Peyer's patch (tissue), 4 donors: Measurements from ENCODE around the gene MT1F. TPM values are rescaled to one million over a fixed set of nuclear protein-coding genes. Genes with fewer than 3 reads are reported as not detected.
"Not testable (repeated sequence)": the region's sequence is repeated elsewhere in the genome, so short reads cannot be mapped to it uniquely, and the experiment has no call there.

Source experiments
- DNase-seq, 3 donors: peaks; one replicate each; pipeline ENCODE4 v3.0.0-alpha.2; 2017 to 2019
- H3K27ac ChIP-seq, 4 donors: fragments of 200-600 bp; sonication (generic); one replicate each; pipeline ENCODE4 v1.5.1; 2016 to 2019
- H3K27me3 ChIP-seq, 2 donors: fragments of 200-600 bp; sonication (generic); one replicate each; pipeline ENCODE4 v1.5.1; 2019
- H3K36me3 ChIP-seq, 3 donors: fragments of 200-600 bp; sonication (generic); one replicate each; pipeline ENCODE4 v1.5.1; 2016 to 2019
- H3K4me1 ChIP-seq, 4 donors: fragments of 200-600 bp; sonication (generic); one replicate each; pipeline ENCODE4 v1.5.1; 2016 to 2019
- H3K4me3 ChIP-seq, 4 donors: fragments of 200-600 bp; sonication (generic); 1 replicate in 3 of 4; 2 replicates in 1 of 4; pipeline ENCODE4 v1.5.1; 2016 to 2019; ENCODE audit warnings: mild to moderate bottlenecking in 1 of 4
- H3K9me3 ChIP-seq, 4 donors: fragments of 200-600 bp; sonication (generic); one replicate each; pipeline ENCODE4 v1.5.1; 2016 to 2019; ENCODE audit warnings: mild to moderate bottlenecking in 1 of 4
- CTCF ChIP-seq, 6 experiments: fragments of 450-650 bp in 4 of 6; fragments of 200-600 bp in 2 of 6; sonication (generic) in 1 of 6; IDR thresholded peaks; one replicate each; pipeline ENCODE4 v1.5.1; 2017 to 2019; ENCODE audit warnings: antibody characterized with exemption in 6 of 6, mild to moderate bottlenecking in 3 of 6, moderate library complexity in 1 of 6
- POLR2A ChIP-seq, 2 donors: fragments of 450-650 bp; IDR thresholded peaks; one replicate each; pipeline ENCODE4 v1.5.1; 2017; ENCODE audit warnings: antibody characterized with exemption in 2 of 2, mild to moderate bottlenecking in 2 of 2, moderate library complexity in 2 of 2
- total RNA-seq, 4 donors: library from RNA; depleted of rRNA; stranded (reverse); fragments of >200 nt; gene quantifications; one replicate each; pipeline ENCODE4 v1.1.0, GENCODE V29; 2016

The MT1F gene
- total RNA-seq, 4 donors from 2014 or later: 8.0 to 310 (median 44.1) TPM

- H3K27me3 ChIP-seq: no peaks in the 10 kb centered on the region
- H3K9me3 ChIP-seq: no peaks in the 10 kb centered on the region
- TF ChIP-seq CTCF (IDR thresholded peaks at IDR 0.05) (no peak), POLR2A (IDR thresholded peaks at IDR 0.05) (no peak)
- H3K27ac ChIP-seq: peak overlapping the region in 1 of 4 donors; percentile 46
- H3K36me3 ChIP-seq: peaks cover 0 to 6% (median 0%) of the 10 kb centered on the region in 3 donors
- peak in 1 of 3 donors; percentile 25 for DNase-seq
- peaks cover 0 to 18% (median 2%) of the 10 kb centered on the region in 4 donors for H3K4me1 ChIP-seq
- peak overlapping the region; percentile 5 to 44 (median 34) for H3K4me3 ChIP-seq
Measured at GRCh38 chr16:56662357-56663354, 4.9 kb downstream of the MT1F start.

- Histone ChIP-seq H3K9me3 (no peaks in the 10 kb centered on the region), H3K36me3 (peaks cover 0 to 6% (median 0%) of the 10 kb centered on the region in 3 donors), H3K27me3 (no peaks in the 10 kb centered on the region), H3K4me3 (no peak overlapping the region), H3K4me1 (peaks cover 0 to 25% (median 0%) of the 10 kb centered on the region in 4 donors), H3K27ac (no peak overlapping the region)
- DNase-seq: no peak
- TF ChIP-seq CTCF (IDR thresholded peaks at IDR 0.05) (no peak), POLR2A (IDR thresholded peaks at IDR 0.05) (no peak)
Measured at GRCh38 chr16:56664506-56664905, 6.7 kb downstream of the MT1F start.

- DNase-seq, H3K27me3 ChIP-seq, H3K27ac ChIP-seq, H3K9me3 ChIP-seq, H3K36me3 ChIP-seq: not testable (repeated sequence)
- H3K4me1 ChIP-seq: peaks cover 0 to 31% (median 0%) of the 10 kb centered on the region in 4 donors
- peak overlapping the region in 1 of 4 donors; percentile 56 for H3K4me3 ChIP-seq
Measured at GRCh38 chr16:56665286-56666261, 7.8 kb downstream of the MT1F start.

- no peaks in the 10 kb centered on the region for H3K36me3 ChIP-seq
- H3K9me3 ChIP-seq: no peaks in the 10 kb centered on the region
- peaks cover 0 to 25% (median 0%) of the 10 kb centered on the region in 4 donors for H3K4me1 ChIP-seq
- H3K27ac ChIP-seq: peak within 1 kb of the TSS in 2 of 4 donors; percentile 48 to 93
- TF ChIP-seq CTCF (IDR thresholded peaks at IDR 0.05): no peak
- TF ChIP-seq POLR2A (IDR thresholded peaks at IDR 0.05): peak; percentile 57 to 85
- peak within 1 kb of the TSS in 2 of 4 donors; percentile 34 to 56 for H3K4me3 ChIP-seq
- H3K27me3 ChIP-seq: no peaks in the 10 kb centered on the region
- peak in 2 of 3 donors; percentile 76 to 94 for DNase-seq
Measured at GRCh38 chr16:56667581-56668571, 10.1 kb downstream of the MT1F start, which contains the start of gene MT1G. MT1G (minus strand) TSS chr16:56668065; CDS start chr16:56667993, 72 bp downstream.
